Thoracic aorta (tissue), 2 donors: ENCODE measurements around the gene ARRDC4. TPM values are rescaled to one million over a fixed set of nuclear protein-coding genes. Genes with fewer than 3 reads are reported as not detected.

Experiments
- ATAC-seq: fragments of 150-250 bp; one replicate; pipeline ENCODE4 v1.8.0; 2017; ENCODE audit warnings: low read depth; ENCODE audit not compliant: insufficient number of reproducible peaks, low FRiP score
- DNase-seq: peaks from one replicate; pipeline ENCODE4 v3.0.0-alpha.2; 2020; ENCODE audit warnings: low spot score
- H3K27ac ChIP-seq, 2 donors: fragments of 200-600 bp; sonication (generic); 1 replicate in 1 of 2; 2 replicates in 1 of 2; pipeline ENCODE4 v1.5.1; 2016; ENCODE audit warnings: mild to moderate bottlenecking in 2 of 2, moderate library complexity in 2 of 2
- H3K27me3 ChIP-seq: fragments of 200-600 bp; sonication (generic); replicated peaks from 2 replicates; pipeline ENCODE4 v1.6.0; 2016; ENCODE audit warnings: mild to moderate bottlenecking; ENCODE audit not compliant: insufficient read depth
- H3K36me3 ChIP-seq: fragments of 200-600 bp; sonication (generic); one replicate; pipeline ENCODE4 v1.5.1; 2016
- H3K4me1 ChIP-seq, 2 donors: fragments of 200-600 bp; sonication (generic); 1 replicate in 1 of 2; 2 replicates in 1 of 2; pipeline versions ENCODE4 v1.5.1 to v1.6.0; 2016; ENCODE audit warnings: low read depth in 2 of 2, mild to moderate bottlenecking in 1 of 2; ENCODE audit not compliant: control insufficient read depth in 1 of 2
- H3K4me3 ChIP-seq: fragments of 200-600 bp; sonication (generic); 2 replicates; pipeline ENCODE4 v1.5.1; 2016; ENCODE audit warnings: mild to moderate bottlenecking
- H3K9me3 ChIP-seq: fragments of 200-600 bp; sonication (generic); 2 replicates; pipeline ENCODE4 v1.5.1; 2016
- CTCF ChIP-seq: fragments of 200-600 bp; sonication (generic); IDR thresholded peaks from one replicate; pipeline ENCODE4 v1.5.1; 2019; ENCODE audit warnings: antibody characterized with exemption
- total RNA-seq, 2 donors: library from RNA; depleted of rRNA; stranded (reverse); fragments of >200 nt; gene quantifications; one replicate each; pipeline versions ENCODE4 v1.1.0 to v1.2.3, GENCODE V29; 2016

ARRDC4 gene
- total RNA-seq, 2 donors from 2014 or later: 18.8 to 31.0 TPM

- Histone ChIP-seq H3K4me3 (no peak overlapping the region), H3K27me3 (no peaks in the 10 kb centered on the region), H3K36me3 (no peaks in the 10 kb centered on the region), H3K9me3 (no peaks in the 10 kb centered on the region), H3K4me1 (no peaks in the 10 kb centered on the region), H3K27ac (no peak overlapping the region)
- ATAC-seq: no peak
- no peak for DNase-seq
- TF ChIP-seq CTCF: no peak
These were observed 34.7 kb downstream of the ARRDC4 start for GRCh38 chr15:97995192-97995591.

GRCh38 chr15:97995881-97996603 lies 35.5 kb downstream of the ARRDC4 start:
- H3K36me3 ChIP-seq: no peaks in the 10 kb centered on the region
- ATAC-seq (no peak), DNase-seq (no peak)
- TF ChIP-seq CTCF: peak; percentile 22
- no peaks in the 10 kb centered on the region for H3K4me1 ChIP-seq
- H3K9me3 ChIP-seq: no peaks in the 10 kb centered on the region
- no peak overlapping the region for H3K4me3 ChIP-seq
- no peaks in the 10 kb centered on the region for H3K27me3 ChIP-seq
- no peak overlapping the region for H3K27ac ChIP-seq

- H3K36me3 ChIP-seq: no peaks in the 10 kb centered on the region
- H3K27ac ChIP-seq: no peak overlapping the region
- no peaks in the 10 kb centered on the region for H3K9me3 ChIP-seq
- no peaks in the 10 kb centered on the region for H3K27me3 ChIP-seq
- H3K4me1 ChIP-seq: no peaks in the 10 kb centered on the region
- no peak for ATAC-seq
- no peak for DNase-seq
- no peak for TF ChIP-seq CTCF
- no peak overlapping the region for H3K4me3 ChIP-seq
These were observed 38.0 kb downstream of the ARRDC4 start for GRCh38 chr15:97998307-97999071.

- no peaks in the 10 kb centered on the region for H3K9me3 ChIP-seq
- ATAC-seq (no peak), DNase-seq (no peak)
- H3K4me3 ChIP-seq: no peak overlapping the region
- no peak overlapping the region for H3K27ac ChIP-seq
- no peaks in the 10 kb centered on the region for H3K4me1 ChIP-seq
- no peak for TF ChIP-seq CTCF
- no peaks in the 10 kb centered on the region for H3K36me3 ChIP-seq
- H3K27me3 ChIP-seq: no peaks in the 10 kb centered on the region
These were observed 40.0 kb downstream of the ARRDC4 start for GRCh38 chr15:98000249-98001203.
